ENCODE measurements around the gene SFRP5.

- no peak for TF ChIP-seq CTCF (IDR thresholded peaks at IDR 0.05; ENCODE audit: insufficient read depth, low read length)
- TF ChIP-seq POLR2AphosphoS5 (IDR thresholded peaks at IDR 0.05; ENCODE audit: low read depth), result no peak
- TF ChIP-seq, protein P1, sequence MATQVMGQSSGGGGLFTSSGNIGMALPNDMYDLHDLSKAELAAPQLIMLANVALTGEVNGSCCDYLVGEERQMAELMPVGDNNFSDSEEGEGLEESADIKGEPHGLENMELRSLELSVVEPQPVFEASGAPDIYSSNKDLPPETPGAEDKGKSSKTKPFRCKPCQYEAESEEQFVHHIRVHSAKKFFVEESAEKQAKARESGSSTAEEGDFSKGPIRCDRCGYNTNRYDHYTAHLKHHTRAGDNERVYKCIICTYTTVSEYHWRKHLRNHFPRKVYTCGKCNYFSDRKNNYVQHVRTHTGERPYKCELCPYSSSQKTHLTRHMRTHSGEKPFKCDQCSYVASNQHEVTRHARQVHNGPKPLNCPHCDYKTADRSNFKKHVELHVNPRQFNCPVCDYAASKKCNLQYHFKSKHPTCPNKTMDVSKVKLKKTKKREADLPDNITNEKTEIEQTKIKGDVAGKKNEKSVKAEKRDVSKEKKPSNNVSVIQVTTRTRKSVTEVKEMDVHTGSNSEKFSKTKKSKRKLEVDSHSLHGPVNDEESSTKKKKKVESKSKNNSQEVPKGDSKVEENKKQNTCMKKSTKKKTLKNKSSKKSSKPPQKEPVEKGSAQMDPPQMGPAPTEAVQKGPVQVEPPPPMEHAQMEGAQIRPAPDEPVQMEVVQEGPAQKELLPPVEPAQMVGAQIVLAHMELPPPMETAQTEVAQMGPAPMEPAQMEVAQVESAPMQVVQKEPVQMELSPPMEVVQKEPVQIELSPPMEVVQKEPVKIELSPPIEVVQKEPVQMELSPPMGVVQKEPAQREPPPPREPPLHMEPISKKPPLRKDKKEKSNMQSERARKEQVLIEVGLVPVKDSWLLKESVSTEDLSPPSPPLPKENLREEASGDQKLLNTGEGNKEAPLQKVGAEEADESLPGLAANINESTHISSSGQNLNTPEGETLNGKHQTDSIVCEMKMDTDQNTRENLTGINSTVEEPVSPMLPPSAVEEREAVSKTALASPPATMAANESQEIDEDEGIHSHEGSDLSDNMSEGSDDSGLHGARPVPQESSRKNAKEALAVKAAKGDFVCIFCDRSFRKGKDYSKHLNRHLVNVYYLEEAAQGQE (IDR thresholded peaks at IDR 0.05; ENCODE audit: insufficient replicate concordance, low read depth), result no peak
- TF ChIP-seq GABPA (IDR thresholded peaks at IDR 0.05; ENCODE audit: low read depth), result no peak
- TF ChIP-seq SPI1 (IDR thresholded peaks at IDR 0.05; ENCODE audit: borderline replicate concordance, low read depth), result no peak
These were observed 24.2 kb downstream of the SFRP5 start for GRCh38 chr10:97747573-97747972.

All from HL-60 (cell line).